Testis (tissue), 3 donors: Measurements from ENCODE around the gene PRUNE1. TPM values are rescaled to one million over a fixed set of nuclear protein-coding genes. Genes with fewer than 3 reads are reported as not detected.

Source experiments
- DNase-seq: peaks from one replicate; pipeline ENCODE4 v3.0.0-alpha.2; 2019
- H3K27ac ChIP-seq, 2 donors: fragments of 200-600 bp; sonication (generic); one replicate each; pipeline ENCODE4 v1.5.1; 2019
- H3K27me3 ChIP-seq: fragments of 200-600 bp; sonication (generic); one replicate; pipeline ENCODE4 v1.5.1; 2019
- H3K36me3 ChIP-seq: fragments of 200-600 bp; sonication (generic); one replicate; pipeline ENCODE4 v1.5.1; 2017; ENCODE audit warnings: low read depth; ENCODE audit errors: missing control alignments
- H3K4me1 ChIP-seq: fragments of 200-600 bp; sonication (generic); one replicate; pipeline ENCODE4 v1.5.1; 2019
- H3K4me3 ChIP-seq, 2 donors: fragments of 200-600 bp; sonication (generic); one replicate each; pipeline ENCODE4 v1.5.1; 2017 to 2019
- H3K9me3 ChIP-seq: fragments of 200-600 bp; sonication (generic); one replicate; pipeline ENCODE4 v1.5.1; 2017
- POLR2A ChIP-seq: fragments of 450-650 bp; IDR thresholded peaks from one replicate; pipeline ENCODE4 v1.6.1; 2017; ENCODE audit warnings: antibody characterized with exemption, mild to moderate bottlenecking, moderate library complexity
- WGBS, 2 donors: methylation state at CpG; one replicate each; pipeline ENCODE4 v1.1.5; 2018; 5-methylcytosine and 5-hydroxymethylcytosine counted together
- intact Hi-C: fragments of 100-400 bp; cut with DNase I; formaldehyde crosslinking; loops from one replicate; pipeline ENCODE4 v1.15.1; 2023; ENCODE audit warnings: low total_unique reads
- polyA plus RNA-seq: library from polyadenylated mRNA; stranded (reverse); fragments of 350-450 nt; fragmentation: Illumina TruSeq; extraction: RNeasy Lipid Tissue Mini Kit (QIAGEN cat#74804); gene quantifications from one replicate; pipeline ENCODE4 v1.2.3, GENCODE V29; 2014; ENCODE audit warnings: low read depth, low replicate concordance; ENCODE audit not compliant: insufficient read depth
- total RNA-seq, 2 donors: library from RNA; depleted of rRNA; stranded (reverse); fragments of >200 nt; gene quantifications; one replicate each; pipeline ENCODE4 v1.2.3, GENCODE V29; 2016
- TF ChIP-seq, protein P1 (sequence below), 3 experiments: fragments of 450-650 bp in 2 of 3; fragments of 200-600 bp in 1 of 3; sonication (generic) in 1 of 3; IDR thresholded peaks; one replicate each; pipeline ENCODE4 v1.5.1; 2016 to 2019; ENCODE audit warnings: antibody characterized with exemption in 3 of 3, mild to moderate bottlenecking in 2 of 3, moderate library complexity in 1 of 3

PRUNE1 gene
- total and polyA plus RNA-seq, 3 donors from 2014 or later: 41.1 to 63.9 (median 45.5) TPM

DNA sequence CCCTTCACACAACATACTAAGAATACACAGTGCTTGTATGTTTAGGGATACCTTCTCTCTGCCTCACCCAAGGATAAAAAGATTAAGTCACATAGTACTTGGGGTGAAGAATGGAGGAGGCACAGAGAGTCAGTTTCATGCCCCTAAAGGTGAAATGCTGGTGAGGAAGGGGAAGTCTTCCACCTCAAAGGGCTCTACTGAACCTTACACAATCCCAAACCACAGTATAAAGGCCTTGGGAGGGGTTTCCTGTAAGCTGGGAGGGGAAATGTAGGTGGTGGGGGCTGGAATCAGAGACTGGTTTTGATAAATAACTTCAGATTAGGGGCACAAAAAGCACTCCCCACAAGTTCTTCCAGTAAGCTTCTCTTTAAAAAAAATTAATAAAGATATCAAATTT lies 5.1 kb upstream of the PRUNE1 start:
- H3K9me3 ChIP-seq: no peaks in the 10 kb centered on the region
- intact Hi-C loops: no loop called here
- TF ChIP-seq POLR2A: no peak
- TF ChIP-seq, protein P1, sequence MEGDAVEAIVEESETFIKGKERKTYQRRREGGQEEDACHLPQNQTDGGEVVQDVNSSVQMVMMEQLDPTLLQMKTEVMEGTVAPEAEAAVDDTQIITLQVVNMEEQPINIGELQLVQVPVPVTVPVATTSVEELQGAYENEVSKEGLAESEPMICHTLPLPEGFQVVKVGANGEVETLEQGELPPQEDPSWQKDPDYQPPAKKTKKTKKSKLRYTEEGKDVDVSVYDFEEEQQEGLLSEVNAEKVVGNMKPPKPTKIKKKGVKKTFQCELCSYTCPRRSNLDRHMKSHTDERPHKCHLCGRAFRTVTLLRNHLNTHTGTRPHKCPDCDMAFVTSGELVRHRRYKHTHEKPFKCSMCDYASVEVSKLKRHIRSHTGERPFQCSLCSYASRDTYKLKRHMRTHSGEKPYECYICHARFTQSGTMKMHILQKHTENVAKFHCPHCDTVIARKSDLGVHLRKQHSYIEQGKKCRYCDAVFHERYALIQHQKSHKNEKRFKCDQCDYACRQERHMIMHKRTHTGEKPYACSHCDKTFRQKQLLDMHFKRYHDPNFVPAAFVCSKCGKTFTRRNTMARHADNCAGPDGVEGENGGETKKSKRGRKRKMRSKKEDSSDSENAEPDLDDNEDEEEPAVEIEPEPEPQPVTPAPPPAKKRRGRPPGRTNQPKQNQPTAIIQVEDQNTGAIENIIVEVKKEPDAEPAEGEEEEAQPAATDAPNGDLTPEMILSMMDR (IDR thresholded peaks at IDR 0.05): no peak
- no peak for DNase-seq
- H3K27ac ChIP-seq: peak overlapping the region in 1 of 2 donors; percentile 63
- no peaks in the 10 kb centered on the region for H3K27me3 ChIP-seq
- no peaks in the 10 kb centered on the region for H3K36me3 ChIP-seq
- peaks cover 31% of the 10 kb centered on the region for H3K4me1 ChIP-seq
- no peak overlapping the region for H3K4me3 ChIP-seq

DNA sequence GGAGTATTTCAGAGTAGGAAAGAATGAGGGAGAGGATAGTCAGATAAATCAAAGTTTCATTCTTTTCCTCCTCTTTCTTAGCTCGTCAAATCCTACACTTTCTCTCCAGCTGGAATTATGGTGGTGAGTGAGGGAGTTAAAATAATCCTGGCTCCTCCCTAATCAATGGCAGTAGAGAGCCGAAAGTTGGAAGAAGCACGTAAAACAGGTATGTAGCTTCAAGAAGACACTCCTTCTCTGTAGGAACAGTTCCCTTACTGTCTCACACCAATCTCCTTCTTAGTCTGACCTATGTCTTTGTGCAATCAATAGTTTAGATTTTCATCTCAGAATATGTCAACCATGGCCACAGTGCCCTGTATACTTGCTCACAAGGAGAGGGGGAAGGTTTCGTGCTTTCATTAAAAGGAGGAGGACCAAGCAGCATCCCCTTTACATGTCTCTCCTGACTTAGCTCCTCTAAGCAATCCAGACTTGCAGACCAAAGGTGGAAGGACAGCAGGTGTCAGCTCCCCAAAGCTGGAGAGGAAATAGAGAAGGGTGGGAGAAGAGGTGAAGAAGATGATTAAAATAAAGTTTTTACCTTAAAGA lies 2.4 kb upstream of the PRUNE1 start:
- no peaks in the 10 kb centered on the region for H3K9me3 ChIP-seq
- no peaks in the 10 kb centered on the region for H3K36me3 ChIP-seq
- peak overlapping the region; percentile 61 to 64 for H3K4me3 ChIP-seq
- peak overlapping the region; percentile 93 to 95 for H3K27ac ChIP-seq
- intact Hi-C loops: no loop called here
- no peak for DNase-seq
- H3K4me1 ChIP-seq: peaks cover 40% of the 10 kb centered on the region
- TF ChIP-seq, protein P1 (IDR thresholded peaks at IDR 0.05): no peak
- TF ChIP-seq POLR2A: no peak
- H3K27me3 ChIP-seq: no peaks in the 10 kb centered on the region
- 18 to 29% methylated on average over 4 of the region's 4 CpGs for WGBS, 2 donors

GRCh38 chr1:151006327-151007052 lies 1.8 kb upstream of the PRUNE1 start, which contains the start of gene MINDY1:
Gene MINDY1 (minus strand): TSS chr1:151006902. CDS start chr1:151002617, 4,285 bp downstream.
- no peaks in the 10 kb centered on the region for H3K36me3 ChIP-seq
- TF ChIP-seq, protein P1 (IDR thresholded peaks at IDR 0.05): peak in 2 of 3 experiments; percentile 18 to 28
- peak; percentile 11 for TF ChIP-seq POLR2A
- peak; percentile 85 for DNase-seq
- intact Hi-C loops: no loop called here
- H3K4me3 ChIP-seq: peak within 1 kb of the TSS; percentile 81 to 89
- WGBS, 2 donors: 11 to 28% methylated on average over 18 of the region's 18 CpGs
- H3K27me3 ChIP-seq: no peaks in the 10 kb centered on the region
- H3K27ac ChIP-seq: peak within 1 kb of the TSS; percentile 93 to 95
- H3K4me1 ChIP-seq: peaks cover 40% of the 10 kb centered on the region
- no peaks in the 10 kb centered on the region for H3K9me3 ChIP-seq

- intact Hi-C loops: no loop called here
- H3K9me3 ChIP-seq: no peaks in the 10 kb centered on the region
These were observed 401 bp upstream of the PRUNE1 start for GRCh38 chr1:151007853-151008243.

More at GRCh38 chr1:151007853-151008243, 401 bp upstream of the PRUNE1 start:
- Histone ChIP-seq H3K4me1 (peaks cover 38% of the 10 kb centered on the region), H3K36me3 (no peaks in the 10 kb centered on the region), H3K27me3 (no peaks in the 10 kb centered on the region), H3K4me3 (peak overlapping the region; percentile 81 to 89), H3K27ac (peak overlapping the region; percentile 93 to 95)
- DNase-seq: peak; percentile 26
- WGBS, 2 donors: 5 to 6% methylated on average over 4 of the region's 4 CpGs
- TF ChIP-seq, protein P1 (IDR thresholded peaks at IDR 0.05): no peak
- no peak for TF ChIP-seq POLR2A
